Stromal cell of bone marrow (primary cell): ENCODE measurements around the gene C13orf46.

ENCODE experiments used
- DNase-seq: peaks from one replicate; pipeline ENCODE4 v3.0.0-alpha.2; 2012; ENCODE audit warnings: low read depth

The C13orf46 gene

GRCh38 chr13:113970810-113971470 is 2.9 kb downstream of the C13orf46 start:
- DNase-seq: no peak

GRCh38 chr13:113969973-113970611 is 3.8 kb downstream of the C13orf46 start:
- no peak for DNase-seq

DNA sequence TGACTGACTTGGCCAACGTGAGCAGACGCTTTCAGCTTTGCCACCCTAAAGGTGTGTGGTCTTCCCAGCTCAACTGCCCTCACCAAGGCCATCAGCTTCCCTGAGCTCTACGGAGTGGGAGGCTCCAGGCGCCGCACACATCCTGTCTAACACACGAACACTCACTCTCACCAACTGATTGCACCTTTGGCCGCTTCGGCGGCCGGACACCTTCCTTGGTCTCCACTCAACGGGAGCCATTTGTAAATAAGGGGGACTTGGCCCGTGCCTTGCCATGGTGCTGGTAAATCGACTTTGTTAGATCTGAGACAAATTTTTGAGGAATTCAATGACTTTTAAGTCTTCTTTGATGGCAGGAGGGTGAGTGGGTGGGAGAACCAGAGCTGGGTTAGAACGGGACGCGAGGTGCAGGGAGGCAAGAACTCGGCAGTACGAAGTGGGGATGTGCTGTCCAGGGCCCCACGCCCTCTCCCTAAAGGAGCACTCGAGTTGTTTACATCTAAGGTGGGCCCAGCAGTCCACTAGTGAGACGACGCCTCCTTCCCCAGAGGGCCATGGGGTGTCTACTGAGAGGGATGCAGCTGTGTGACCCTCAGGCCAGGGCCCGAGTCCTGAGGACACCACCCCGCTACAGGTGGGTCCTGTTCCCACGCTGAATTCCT is 4.4 kb downstream of the C13orf46 start:
- no peak for DNase-seq

- no peak for DNase-seq
These were observed 5.2 kb downstream of the C13orf46 start for GRCh38 chr13:113968463-113969310.

- no peak for DNase-seq
These were observed 6.0 kb downstream of the C13orf46 start for GRCh38 chr13:113967729-113968462.

DNA sequence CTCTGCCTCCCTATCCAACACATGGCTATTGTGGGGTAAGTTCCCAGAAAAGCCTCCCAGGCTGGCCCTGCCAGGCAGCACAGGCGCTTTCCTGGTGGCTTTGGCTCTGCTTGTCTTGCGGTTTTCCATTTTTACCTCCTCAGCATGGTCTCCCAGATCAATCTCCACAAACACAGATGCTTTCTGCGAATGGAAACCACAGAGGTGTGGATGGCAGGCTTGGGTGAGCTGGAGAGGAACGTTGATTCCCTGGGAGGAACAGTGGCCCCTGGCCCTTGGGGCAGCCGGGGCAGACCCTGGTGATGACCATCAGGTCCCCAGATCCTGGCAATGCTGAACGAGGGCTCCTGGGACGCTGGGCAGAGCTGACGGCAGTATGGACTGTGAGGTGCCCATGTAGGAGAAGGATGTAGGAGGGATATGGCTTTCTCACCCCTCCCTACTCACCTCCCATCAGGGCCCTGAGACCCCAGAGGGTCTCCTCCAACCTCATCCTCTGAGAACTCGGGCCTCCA is 6.6 kb downstream of the C13orf46 start:
- no peak for DNase-seq

GRCh38 chr13:113965968-113966884 is 7.7 kb downstream of the C13orf46 start:
- DNase-seq: no peak

DNA sequence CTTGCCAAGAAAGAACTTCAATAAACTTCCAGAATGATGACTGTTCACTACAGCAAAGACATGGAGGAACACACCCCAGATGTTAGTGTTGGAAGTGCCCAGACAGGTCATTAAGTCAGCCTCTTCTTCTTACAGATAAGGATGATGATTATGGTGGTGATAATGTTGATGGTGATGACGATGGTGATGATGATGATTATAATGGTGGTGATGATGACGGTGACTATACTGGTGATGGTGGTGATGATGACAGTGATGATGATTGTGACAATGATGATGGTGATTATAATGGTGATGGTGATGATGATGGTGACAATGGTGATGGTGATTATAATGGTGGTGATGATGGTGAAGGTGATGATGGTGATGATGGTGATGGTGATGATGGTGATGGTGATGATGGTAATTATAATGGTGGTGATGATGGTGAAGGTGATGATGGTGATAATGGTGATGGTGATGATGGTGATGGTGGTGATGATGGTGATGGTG is 8.4 kb downstream of the C13orf46 start:
- DNase-seq: no peak

DNA sequence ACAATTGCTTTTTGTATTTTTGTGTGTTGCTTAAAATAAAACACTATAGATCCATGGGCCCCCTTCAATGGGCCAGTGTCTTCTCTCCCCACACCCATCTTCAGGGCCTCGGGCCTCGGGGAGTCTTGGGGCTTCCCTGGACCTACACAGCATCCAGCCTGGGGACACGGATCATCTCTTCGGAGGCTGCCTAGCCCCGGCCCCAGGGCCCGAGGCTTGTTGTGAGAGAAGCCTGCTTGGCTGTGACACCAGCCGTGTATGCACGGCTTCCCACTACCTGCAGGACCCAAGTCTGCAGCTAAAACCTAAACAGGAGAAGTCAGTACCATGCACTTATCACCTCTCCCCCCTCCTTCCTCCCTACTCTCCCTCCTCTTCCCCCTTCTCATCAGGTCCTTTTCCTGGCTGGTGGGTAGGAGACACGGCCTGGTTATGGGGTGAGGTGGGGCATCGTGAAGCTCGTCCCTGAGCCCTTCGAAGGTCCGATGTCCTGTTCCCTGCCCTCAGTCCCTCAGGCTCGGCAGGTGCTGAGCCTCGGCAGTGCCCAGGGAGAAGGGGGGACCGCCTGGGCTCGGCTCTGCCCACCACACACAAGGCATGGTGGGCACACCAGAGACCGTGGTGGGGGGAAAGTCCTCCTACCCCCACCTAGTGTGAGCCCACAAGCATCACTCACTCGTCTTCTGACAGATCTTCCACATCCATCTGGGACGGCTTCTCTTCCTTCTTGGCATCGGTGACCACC is 9.5 kb downstream of the C13orf46 start:
- DNase-seq: no peak

- DNase-seq: no peak
These were observed 10.5 kb downstream of the C13orf46 start for GRCh38 chr13:113963376-113963775.

DNA sequence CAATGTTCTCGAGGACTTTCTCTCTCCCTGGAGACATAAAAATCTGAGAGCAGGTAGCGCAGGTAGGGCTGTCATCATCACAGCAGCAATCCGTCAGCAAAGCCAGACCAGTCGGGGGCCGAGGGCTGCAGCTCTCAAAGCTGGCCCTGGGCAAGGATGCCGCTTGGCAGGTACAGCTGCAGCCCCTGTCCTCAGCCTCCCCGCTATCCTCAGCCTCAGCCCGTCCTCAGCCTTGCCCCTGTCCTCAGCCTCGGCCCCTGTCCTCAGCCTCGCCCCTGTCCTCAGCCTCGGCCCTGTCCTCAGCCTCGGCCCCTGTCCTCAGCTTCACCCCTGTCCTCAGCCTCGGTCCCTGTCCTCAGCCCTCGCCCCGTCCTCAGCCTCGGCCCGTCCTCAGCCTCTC is 10.9 kb downstream of the C13orf46 start:
- no peak for DNase-seq

GRCh38 chr13:113962386-113962785 is 11.5 kb downstream of the C13orf46 start:
- no peak for DNase-seq

GRCh38 chr13:113960276-113960948 is 13.5 kb downstream of the C13orf46 start:
- no peak for DNase-seq

GRCh38 chr13:113959198-113959597 is 14.7 kb downstream of the C13orf46 start:
- DNase-seq: no peak

GRCh38 chr13:113958373-113958772 is 15.5 kb downstream of the C13orf46 start:
- DNase-seq: no peak

GRCh38 chr13:113956571-113956970 is 17.3 kb downstream of the C13orf46 start:
- no peak for DNase-seq

- DNase-seq: no peak
These were observed 18.2 kb downstream of the C13orf46 start for GRCh38 chr13:113955691-113956090.

- DNase-seq: no peak
These were observed 18.6 kb downstream of the C13orf46 start for GRCh38 chr13:113955235-113955634.
